Measurements from ENCODE around the gene CHD3. TPM values are rescaled to one million over a fixed set of nuclear protein-coding genes. Genes with fewer than 3 reads are reported as not detected.

The CHD3 gene
- total and polyA plus RNA-seq, 2 of the 13 experiments (the other 11 are each of a cell fraction or from before 2014, with no cell fraction given): 2.7 to 3.7 TPM

- TF ChIP-seq ARNT2 (CRISPR knock-in tag; IDR thresholded peaks at IDR 0.05; ENCODE audit: low read depth) (peak; percentile 89), ZNF282 (IDR thresholded peaks at IDR 0.05; ENCODE audit: partially characterized antibody) (no peak), CCAR2 (optimal IDR thresholded peaks at IDR 0.05; ENCODE audit: low read depth, low read length) (no peak), PLRG1 (conservative IDR thresholded peaks at IDR 0.05) (no peak), ZNF674 (CRISPR knock-in tag; IDR thresholded peaks at IDR 0.05; ENCODE audit: low read depth) (no peak), ZSCAN31 (CRISPR knock-in tag; IDR thresholded peaks at IDR 0.05; ENCODE audit: low read depth) (peak; percentile 78), CEBPG (CRISPR knock-in tag; IDR thresholded peaks at IDR 0.05) (no peak), NCOA5 (CRISPR knock-in tag; IDR thresholded peaks at IDR 0.05) (no peak), ZNF350 (CRISPR knock-in tag; IDR thresholded peaks at IDR 0.05; ENCODE audit: borderline replicate concordance, low read depth) (no peak), ZNF644 (CRISPR knock-in tag; IDR thresholded peaks at IDR 0.05; ENCODE audit: low read depth) (no peak), ZNF598 (CRISPR knock-in tag; IDR thresholded peaks at IDR 0.05; ENCODE audit: borderline replicate concordance) (no peak), STAT6 (CRISPR knock-in tag; IDR thresholded peaks at IDR 0.05; ENCODE audit: borderline replicate concordance) (no peak), ZNF337 (CRISPR knock-in tag; IDR thresholded peaks at IDR 0.05; ENCODE audit: borderline replicate concordance, low read depth) (no peak), MTA3 (CRISPR knock-in tag; IDR thresholded peaks at IDR 0.05) (no peak)
- TF ChIP-seq, protein P1, sequence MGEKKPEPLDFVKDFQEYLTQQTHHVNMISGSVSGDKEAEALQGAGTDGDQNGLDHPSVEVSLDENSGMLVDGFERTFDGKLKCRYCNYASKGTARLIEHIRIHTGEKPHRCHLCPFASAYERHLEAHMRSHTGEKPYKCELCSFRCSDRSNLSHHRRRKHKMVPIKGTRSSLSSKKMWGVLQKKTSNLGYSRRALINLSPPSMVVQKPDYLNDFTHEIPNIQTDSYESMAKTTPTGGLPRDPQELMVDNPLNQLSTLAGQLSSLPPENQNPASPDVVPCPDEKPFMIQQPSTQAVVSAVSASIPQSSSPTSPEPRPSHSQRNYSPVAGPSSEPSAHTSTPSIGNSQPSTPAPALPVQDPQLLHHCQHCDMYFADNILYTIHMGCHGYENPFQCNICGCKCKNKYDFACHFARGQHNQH (CRISPR knock-in tag; IDR thresholded peaks at IDR 0.05): no peak
- TF ChIP-seq, protein P2, sequence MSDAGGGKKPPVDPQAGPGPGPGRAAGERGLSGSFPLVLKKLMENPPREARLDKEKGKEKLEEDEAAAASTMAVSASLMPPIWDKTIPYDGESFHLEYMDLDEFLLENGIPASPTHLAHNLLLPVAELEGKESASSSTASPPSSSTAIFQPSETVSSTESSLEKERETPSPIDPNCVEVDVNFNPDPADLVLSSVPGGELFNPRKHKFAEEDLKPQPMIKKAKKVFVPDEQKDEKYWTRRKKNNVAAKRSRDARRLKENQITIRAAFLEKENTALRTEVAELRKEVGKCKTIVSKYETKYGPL (CRISPR knock-in tag; IDR thresholded peaks at IDR 0.05): peak; percentile 62; the same call in 1 of the 2 replicates
- TF ChIP-seq, protein P3, sequence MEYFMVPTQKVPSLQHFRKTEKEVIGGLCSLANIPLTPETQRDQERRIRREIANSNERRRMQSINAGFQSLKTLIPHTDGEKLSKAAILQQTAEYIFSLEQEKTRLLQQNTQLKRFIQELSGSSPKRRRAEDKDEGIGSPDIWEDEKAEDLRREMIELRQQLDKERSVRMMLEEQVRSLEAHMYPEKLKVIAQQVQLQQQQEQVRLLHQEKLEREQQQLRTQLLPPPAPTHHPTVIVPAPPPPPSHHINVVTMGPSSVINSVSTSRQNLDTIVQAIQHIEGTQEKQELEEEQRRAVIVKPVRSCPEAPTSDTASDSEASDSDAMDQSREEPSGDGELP (IDR thresholded peaks at IDR 0.05; ENCODE audit: borderline replicate concordance, low read depth): no peak
- TF ChIP-seq, protein P4, sequence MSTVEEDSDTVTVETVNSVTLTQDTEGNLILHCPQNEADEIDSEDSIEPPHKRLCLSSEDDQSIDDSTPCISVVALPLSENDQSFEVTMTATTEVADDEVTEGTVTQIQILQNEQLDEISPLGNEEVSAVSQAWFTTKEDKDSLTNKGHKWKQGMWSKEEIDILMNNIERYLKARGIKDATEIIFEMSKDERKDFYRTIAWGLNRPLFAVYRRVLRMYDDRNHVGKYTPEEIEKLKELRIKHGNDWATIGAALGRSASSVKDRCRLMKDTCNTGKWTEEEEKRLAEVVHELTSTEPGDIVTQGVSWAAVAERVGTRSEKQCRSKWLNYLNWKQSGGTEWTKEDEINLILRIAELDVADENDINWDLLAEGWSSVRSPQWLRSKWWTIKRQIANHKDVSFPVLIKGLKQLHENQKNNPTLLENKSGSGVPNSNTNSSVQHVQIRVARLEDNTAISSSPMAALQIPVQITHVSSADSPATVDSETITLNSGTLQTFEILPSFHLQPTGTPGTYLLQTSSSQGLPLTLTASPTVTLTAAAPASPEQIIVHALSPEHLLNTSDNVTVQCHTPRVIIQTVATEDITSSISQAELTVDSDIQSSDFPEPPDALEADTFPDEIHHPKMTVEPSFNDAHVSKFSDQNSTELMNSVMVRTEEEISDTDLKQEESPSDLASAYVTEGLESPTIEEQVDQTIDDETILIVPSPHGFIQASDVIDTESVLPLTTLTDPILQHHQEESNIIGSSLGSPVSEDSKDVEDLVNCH (CRISPR knock-in tag; IDR thresholded peaks at IDR 0.05): no peak
- TF ChIP-seq, protein P5, sequence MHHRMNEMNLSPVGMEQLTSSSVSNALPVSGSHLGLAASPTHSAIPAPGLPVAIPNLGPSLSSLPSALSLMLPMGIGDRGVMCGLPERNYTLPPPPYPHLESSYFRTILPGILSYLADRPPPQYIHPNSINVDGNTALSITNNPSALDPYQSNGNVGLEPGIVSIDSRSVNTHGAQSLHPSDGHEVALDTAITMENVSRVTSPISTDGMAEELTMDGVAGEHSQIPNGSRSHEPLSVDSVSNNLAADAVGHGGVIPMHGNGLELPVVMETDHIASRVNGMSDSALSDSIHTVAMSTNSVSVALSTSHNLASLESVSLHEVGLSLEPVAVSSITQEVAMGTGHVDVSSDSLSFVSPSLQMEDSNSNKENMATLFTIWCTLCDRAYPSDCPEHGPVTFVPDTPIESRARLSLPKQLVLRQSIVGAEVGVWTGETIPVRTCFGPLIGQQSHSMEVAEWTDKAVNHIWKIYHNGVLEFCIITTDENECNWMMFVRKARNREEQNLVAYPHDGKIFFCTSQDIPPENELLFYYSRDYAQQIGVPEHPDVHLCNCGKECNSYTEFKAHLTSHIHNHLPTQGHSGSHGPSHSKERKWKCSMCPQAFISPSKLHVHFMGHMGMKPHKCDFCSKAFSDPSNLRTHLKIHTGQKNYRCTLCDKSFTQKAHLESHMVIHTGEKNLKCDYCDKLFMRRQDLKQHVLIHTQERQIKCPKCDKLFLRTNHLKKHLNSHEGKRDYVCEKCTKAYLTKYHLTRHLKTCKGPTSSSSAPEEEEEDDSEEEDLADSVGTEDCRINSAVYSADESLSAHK (CRISPR knock-in tag; IDR thresholded peaks at IDR 0.05; ENCODE audit: borderline replicate concordance): no peak
Measured at GRCh38 chr17:7915611-7916384, 27.2 kb downstream of the CHD3 start, which contains the start of gene RNF227 (continued).
